GM15510 (cell line): Measurements from ENCODE around the gene MTERF4.
A peak's percentile ranks its signal among the peaks of the same experiment; 100 is the strongest.

Experiments used
- POLR2A ChIP-seq: IDR thresholded peaks from 3 replicates; pipeline ENCODE4 v1.6.1; 2011; ENCODE audit warnings: borderline replicate concordance; ENCODE audit not compliant: insufficient read length; ENCODE audit errors: extremely low read depth

MTERF4 gene

DNA sequence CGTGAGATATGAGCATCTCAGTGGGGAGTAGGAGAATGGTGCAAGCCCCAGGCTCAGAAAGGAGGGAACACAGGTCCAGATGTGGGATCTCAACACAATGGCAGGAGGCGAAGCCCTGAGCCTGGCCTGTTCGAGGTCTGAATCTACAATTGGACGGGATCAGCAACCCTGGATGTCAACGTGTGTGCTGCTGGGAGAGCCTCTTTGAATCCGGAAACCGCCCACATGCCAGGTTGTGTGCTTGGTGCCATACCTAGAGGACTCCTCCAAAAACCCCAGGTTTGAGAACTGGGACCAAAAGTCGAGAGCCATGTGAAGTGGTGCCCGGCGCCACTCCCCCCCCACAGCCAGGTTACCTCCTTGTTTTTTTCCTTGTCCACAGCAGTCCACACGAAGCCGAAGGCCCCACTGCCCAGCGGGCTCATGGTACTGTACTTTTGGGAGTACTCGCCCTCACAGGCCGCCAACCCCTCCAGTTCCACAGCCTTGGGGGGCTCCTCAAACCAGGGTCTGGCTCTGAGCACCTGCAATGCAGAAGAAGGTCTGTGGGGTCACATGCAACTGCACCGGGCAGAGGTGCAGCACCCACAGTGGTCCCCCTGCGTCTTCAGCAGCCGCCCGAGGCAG is 20.4 kb upstream of the MTERF4 start:
- TF ChIP-seq POLR2A: no peak

- TF ChIP-seq POLR2A: no peak
Measured at GRCh38 chr2:241121008-241121407, 18.9 kb upstream of the MTERF4 start.

DNA sequence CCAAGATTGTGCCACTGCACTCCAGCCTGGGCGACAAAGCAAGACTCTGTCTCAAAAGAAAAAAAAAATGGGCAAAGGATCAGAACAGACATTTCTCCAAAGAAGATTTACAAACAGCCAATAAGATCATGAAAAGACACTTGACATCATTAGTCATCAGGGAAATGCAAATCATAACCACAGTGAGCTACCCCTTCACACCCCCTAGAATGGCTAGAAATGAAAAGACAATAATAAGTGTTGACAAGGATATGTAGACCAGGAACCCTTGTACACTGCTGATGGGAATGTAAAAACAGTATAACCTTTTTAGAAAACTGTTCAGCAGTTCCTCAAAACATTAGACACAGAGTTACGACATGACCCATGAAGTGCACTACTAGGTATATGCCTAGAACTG is 18.4 kb upstream of the MTERF4 start:
- no peak for TF ChIP-seq POLR2A

- no peak for TF ChIP-seq POLR2A
Measured at GRCh38 chr2:241118737-241119505, 16.8 kb upstream of the MTERF4 start.

DNA sequence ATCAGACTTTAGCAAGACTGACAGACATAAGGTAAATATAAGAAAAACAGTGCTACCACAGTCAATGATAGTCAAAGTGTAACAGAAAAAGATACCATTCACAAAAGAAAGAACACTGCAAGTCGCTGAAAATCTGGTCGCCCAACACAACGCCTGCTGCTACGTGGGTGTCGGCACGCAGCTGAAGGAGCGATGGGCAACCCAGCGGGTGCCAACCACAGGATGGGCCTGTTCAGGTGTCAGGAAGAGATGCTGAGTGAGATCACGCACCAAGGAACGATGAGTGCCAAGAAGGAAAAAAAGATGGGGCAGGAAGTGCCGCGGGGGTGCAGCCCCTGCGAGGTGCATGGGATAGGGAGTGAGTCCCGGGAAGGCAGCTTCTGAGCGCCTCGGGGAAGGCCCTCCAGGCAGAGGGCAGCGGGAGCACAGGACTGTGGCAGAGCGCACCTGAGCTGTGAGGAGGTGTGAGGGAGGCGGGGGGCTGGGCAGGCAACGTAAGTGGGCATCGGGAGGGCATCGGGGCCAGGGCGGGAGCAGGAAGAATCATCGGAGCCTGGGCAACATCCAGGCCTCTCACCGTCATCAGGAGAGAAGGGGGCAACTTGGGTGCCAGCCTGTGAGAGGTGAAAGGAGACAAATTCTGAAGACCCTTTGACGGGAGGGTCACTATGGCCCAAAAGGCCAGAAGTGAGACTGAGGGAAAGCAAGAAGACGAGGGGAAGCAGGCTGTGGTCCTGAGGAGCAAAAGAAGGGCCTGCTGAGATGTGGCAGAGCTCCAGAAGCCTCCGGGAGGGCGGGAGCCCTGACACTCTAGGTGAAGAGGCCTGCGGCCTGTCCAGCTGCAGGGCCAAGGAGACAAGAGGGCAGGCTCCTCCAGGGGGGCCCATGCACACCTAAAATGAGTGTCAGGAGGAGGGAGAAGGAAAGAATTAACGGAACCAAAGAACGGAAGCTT is 14.8 kb upstream of the MTERF4 start:
- no peak for TF ChIP-seq POLR2A

GRCh38 chr2:241115361-241115760 is 13.3 kb upstream of the MTERF4 start:
- TF ChIP-seq POLR2A: no peak

- no peak for TF ChIP-seq POLR2A
Measured at GRCh38 chr2:241114836-241115235, 12.7 kb upstream of the MTERF4 start.

DNA sequence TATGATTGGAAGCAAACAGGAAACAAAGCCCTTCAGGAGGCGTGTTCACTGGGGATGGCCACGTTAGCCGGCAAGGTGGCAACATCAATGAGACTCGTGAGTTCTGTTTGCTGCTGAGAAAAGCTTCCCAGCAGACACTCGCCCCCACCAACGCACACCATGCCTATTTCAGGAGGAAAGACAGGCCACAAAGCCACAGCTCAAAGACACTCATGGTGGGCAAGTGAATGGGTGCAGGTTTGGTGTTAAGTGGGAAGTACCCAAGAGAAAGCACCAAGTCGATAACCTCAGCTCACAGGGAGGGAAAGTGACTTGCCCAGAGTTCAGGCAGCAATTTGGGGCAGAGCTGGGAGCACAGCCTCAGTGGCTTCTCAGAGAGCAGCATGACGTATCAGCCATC is 10.5 kb upstream of the MTERF4 start:
- TF ChIP-seq POLR2A: peak; percentile 25

DNA sequence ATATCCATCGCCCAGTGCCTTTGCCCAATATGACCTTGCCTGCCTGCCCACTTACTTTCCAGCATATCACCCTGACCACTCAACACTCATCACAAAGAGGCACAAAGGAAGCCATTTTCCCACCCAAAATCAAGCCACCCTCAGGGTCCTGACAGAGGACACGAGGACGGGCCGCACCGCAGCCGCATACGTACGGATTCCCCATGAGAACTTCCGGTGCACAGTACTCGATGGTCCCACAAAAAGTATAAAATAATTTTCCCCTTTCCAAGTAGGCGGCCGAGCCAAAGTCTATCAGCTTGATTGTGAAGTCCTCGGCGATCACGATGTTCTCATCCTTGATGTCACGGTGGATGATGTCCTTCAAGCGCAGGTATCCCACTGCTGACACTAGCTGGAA is 10.0 kb upstream of the MTERF4 start:
- no peak for TF ChIP-seq POLR2A

DNA sequence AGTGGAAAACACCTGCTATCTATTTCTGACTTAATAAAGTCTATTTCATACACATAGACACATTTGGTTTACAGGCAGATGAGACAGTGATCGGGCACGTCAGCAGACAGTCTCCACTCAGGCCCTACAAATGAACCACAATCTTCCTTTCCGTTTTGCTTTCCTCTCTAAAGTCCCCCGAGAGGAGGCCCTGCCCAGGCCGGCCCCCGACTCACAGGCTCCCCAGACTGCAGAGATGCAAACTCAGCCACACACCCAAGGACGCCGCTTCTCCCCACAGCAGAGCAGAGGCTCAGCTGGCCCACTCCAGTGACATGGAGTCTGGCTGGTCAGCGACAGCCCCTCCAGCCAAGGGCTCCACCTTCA is 9.3 kb upstream of the MTERF4 start:
- TF ChIP-seq POLR2A: no peak

GRCh38 chr2:241110607-241111439 is 8.7 kb upstream of the MTERF4 start:
- peak; percentile 39 for TF ChIP-seq POLR2A

GRCh38 chr2:241110089-241110606 is 8.1 kb upstream of the MTERF4 start:
- no peak for TF ChIP-seq POLR2A

DNA sequence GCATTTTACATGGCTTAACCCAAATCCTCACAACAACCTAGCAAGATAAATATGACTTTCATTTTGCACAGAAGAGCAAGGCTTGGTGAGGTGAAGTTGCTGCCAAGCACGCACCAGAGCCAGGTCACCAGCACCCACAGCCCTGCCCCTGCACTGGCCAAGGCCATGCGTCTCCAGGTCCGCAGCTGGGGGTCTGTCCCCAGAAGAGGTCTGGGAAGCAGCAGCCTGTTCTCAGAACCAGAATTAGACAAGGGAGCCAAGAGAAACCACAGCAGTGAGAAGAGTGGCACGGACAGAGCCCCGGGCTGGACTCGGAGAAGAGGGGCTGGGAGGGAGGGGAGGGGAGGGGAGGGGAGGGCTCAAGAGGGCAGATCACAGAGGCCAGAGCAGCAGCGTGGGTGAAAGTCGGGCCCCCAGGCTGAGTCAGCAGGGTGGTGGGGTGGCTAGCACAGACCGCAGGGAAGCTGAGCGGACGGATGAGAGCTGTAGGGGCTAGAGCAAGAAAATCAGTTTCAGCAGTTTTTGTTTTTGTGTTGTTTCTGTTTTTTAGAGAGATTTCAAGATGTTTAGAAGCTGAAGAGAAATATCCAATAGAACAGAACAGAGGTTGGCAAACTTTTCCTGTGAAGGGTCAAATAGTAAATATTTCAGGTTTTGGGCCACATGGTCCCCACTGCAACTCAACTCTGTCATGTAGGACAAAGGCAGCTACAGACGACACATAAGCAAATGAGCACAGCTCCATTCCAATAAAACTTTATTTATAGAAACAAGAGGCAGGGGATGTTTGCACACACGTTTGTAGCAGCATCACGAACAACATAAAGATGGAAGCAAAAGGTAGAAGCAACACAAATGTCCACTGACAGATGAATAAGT is 7.4 kb upstream of the MTERF4 start:
- TF ChIP-seq POLR2A: no peak
